GM15510 (cell line): ENCODE data around the gene RBMXL2.

ENCODE experiments used
- POLR2A ChIP-seq: IDR thresholded peaks from 3 replicates; pipeline ENCODE4 v1.6.1; 2011; ENCODE audit warnings: borderline replicate concordance; ENCODE audit not compliant: insufficient read length; ENCODE audit errors: extremely low read depth

Gene RBMXL2

GRCh38 chr11:7088921-7089320 is at the start of gene RBMXL2:
TSS of gene RBMXL2 (plus strand) at chr11:7088998. CDS start at chr11:7089121, 123 bp downstream.
- TF ChIP-seq POLR2A = no peak

- no peak for TF ChIP-seq POLR2A
Observed at GRCh38 chr11:7046474-7047175, 42.2 kb upstream of the RBMXL2 start.

DNA sequence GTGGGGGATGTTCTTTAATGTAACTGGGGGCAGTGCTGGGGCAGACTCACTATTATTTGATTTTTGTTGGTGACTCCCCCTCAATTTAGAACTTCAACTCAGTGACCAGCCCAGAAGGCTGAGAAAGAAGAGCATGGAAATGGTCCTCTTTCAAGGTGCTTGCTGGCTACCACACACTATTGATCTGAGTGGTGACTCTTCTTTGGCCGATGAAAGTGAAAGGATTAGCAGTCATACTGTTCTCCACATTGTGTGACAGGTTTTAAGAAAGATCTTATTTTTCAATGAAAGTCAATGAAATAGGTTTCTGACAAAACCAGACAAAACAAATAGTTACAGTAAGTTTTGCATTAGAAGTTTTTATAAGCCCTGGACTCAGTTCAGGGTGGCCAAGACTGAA is 38.6 kb upstream of the RBMXL2 start:
- TF ChIP-seq POLR2A = no peak

DNA sequence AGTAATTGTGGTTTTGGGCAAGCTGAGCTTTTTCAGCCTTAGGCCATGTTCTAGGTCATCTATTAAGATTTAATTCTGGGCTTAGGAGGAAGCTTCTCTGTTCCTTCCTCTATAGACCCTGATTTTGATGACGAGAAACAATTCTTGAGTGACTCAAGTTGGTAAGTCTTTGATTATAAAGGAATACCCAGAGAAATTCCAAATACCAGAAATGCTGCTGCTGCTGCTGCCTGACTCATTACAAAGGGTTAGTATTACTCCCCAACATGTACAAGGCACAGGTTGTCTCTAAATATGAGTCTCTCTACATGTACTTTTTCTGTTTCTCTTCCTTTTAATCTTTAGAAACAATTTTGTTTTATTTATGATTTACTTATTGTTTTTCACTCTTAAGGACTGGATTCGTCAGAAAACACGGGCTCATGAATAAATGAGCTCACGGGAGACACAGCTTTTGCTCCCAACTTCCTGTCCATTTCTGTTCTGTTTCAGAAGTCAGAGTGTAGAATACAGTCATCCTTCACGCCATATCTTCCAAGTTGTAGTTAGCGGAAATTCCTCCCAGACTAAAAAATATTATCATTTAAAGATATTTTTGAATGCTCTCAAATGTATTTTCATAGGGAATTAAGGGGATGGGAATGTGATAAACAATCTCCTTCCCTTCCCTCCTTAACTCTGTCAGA is 31.8 kb upstream of the RBMXL2 start:
- no peak for TF ChIP-seq POLR2A

- no peak for TF ChIP-seq POLR2A
Observed at GRCh38 chr11:7057641-7058040, 31.2 kb upstream of the RBMXL2 start.

GRCh38 chr11:7060868-7061267 is 27.9 kb upstream of the RBMXL2 start:
- TF ChIP-seq POLR2A = no peak

GRCh38 chr11:7062534-7062933 is 26.3 kb upstream of the RBMXL2 start:
- no peak for TF ChIP-seq POLR2A

DNA sequence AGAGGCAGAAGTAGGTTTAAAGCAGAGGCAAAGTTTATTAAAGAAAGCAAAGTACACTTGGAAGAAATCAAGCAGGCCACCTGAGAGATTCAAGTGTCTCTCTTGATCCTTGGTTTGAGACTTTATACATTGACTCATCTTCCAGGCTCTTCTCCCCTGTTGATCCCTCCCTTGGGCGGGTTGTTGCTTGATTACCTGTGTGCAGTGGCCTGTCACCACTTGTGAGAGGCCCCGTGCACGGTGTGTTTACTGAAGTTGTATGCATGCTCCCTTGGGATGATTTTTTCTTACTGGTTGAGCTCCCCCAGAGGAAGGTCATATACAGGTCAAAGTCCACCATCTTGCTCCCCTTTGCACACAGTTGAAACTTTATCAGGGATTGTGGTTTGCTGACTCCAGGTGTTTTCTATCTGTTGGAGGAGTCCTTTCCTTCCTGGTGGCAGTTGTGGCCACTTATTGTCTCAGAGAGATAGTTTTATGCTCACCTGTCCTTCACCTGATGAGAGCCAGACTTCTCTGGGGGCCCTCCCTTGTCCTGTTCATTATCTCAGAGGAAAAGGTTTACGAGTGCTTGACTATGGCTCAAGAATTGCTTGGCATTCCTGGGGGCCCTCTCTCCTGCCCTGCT is 16.3 kb upstream of the RBMXL2 start:
- TF ChIP-seq POLR2A = no peak

- TF ChIP-seq POLR2A = no peak
Observed at GRCh38 chr11:7077101-7077500, 11.7 kb upstream of the RBMXL2 start.

DNA sequence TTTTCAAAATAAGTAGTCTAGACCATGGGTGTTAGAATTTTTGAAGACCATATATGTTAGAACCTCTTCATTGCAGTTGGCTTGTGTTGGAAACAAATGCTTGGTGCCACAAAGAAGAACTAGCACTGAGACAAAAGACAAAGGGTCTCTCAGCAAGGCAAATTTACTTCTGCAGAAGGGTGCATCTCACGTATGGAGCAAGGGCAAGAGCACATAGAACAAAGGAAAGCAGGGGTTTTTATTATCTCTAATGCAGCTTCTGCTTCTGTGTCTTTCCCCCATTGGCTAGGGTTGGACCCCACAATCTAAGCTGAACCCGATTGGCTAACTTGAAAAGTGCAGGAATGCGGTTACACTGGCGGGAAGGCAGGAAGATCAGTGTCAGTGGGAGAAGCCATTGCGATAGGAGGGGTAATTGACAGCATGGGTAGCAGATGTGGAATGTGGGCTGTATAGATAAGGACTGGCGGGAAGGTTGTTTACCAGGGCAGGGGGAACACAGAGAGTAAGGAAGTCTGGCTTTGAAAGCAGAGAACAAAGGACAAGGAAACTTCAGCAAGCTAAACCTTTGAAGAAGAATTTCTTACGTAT is 9.2 kb upstream of the RBMXL2 start:
- no peak for TF ChIP-seq POLR2A

DNA sequence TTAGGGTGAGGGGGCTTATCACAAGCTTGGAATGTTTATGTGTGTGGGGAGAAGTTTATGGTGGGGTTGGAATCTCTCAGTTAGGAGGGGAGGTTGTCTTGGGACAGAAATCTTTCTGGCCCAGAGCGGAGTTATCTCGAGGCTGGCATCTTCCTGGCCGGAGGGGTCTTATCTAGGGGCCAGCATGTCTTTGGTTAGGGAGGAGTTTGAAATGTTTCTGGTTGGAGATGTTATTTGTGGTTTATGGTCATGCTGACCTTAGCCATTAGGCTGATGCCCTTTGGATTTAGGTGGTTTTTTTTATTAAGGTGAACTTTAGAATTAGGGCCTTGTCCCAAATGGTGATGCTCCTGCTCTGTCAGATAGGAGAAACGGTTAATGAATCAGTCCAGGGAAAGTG is 7.9 kb upstream of the RBMXL2 start:
- no peak for TF ChIP-seq POLR2A

DNA sequence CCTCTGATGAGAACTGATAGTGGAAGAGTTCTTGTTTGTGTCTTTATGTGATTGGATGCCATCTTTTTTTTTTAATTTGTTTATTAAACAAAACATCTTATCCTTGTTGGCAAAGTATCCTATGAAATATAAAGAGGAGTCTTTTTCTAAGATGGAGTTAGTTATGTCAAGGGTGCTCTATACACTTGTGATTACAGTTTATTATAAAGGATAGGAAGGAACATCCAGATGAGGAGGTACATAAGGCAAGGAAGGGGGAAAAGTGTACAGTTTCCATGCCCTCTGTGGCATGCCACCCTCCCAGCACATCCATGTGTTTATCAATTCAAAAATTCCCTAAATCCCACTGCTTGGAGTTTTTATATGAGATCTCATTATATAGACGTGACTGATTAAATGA is 7.4 kb upstream of the RBMXL2 start:
- no peak for TF ChIP-seq POLR2A

GRCh38 chr11:7089328-7090251 is 792 bp downstream of the RBMXL2 start:
- no peak for TF ChIP-seq POLR2A

DNA sequence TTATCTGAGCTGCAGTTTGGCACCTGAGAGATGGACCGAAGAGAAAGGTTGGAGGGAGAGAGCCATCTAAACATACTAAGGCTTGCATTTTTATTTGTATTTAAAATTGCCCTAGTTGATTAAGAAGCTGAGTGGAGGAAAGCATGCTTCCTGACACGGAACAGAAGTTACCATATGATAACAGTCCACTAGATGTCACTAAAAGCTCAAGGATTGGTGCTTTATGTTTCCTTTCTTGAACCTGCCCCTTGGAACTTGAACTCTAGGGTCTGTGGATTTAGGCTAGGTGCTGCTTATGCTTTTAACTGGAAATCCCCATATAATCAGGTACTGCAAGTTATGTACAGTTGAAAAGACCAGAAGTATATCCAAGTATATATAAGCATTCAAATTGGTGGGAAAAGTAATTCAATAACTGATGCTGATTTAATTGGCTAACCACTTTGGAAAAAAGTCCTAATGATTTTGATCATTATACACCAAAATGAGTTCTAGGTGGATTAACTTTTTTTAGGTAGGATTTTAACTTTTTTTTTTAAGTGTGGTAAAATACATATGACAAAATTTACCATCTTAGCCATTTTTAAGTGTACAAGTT is 9.5 kb downstream of the RBMXL2 start:
- no peak for TF ChIP-seq POLR2A
